MCF 10A (cell line): Measurements from ENCODE around the gene LRP1B. TPM values are rescaled to one million over a fixed set of nuclear protein-coding genes. Genes with fewer than 3 reads are reported as not detected.

Source experiments
- BruUV-seq: library from RNA; stranded (reverse); fragments of 400-500 nt; replicated peaks from 2 replicates; lab custom pipeline; 2021; lab: Mats Ljungman, UMichigan
- CTCF ChIA-PET: fragments of 300-600 bp; sonication (Branson Sonifier 250); formaldehyde crosslinking; extraction: SDS; loops from one replicate; lab custom pipeline; 2021; ENCODE audit warnings: antibody characterized with exemption, inconsistent platforms; lab: Yijun Ruan, JAX
- POLR2A ChIA-PET: fragments of 300-600, 350-650 bp; sonication (Branson Sonifier 250); formaldehyde crosslinking; extraction: SDS; loops from one replicate; lab custom pipeline; 2020; ENCODE audit warnings: antibody characterized with exemption, inconsistent platforms; lab: Yijun Ruan, JAX
- DNase-seq: peaks from one replicate; pipeline ENCODE4 v3.0.0-alpha.2; 2018; ENCODE audit not compliant: unreplicated experiment
- H3K27ac Mint-ChIP-seq: one replicate; pipeline ENCODE4 v1.8.0; 2022; ENCODE audit warnings: mild to moderate bottlenecking, low read depth, mixed read lengths; ENCODE audit not compliant: unreplicated experiment
- H3K27me3 Mint-ChIP-seq: one replicate; pipeline ENCODE4 v1.8.0; 2022; ENCODE audit warnings: mixed read lengths; ENCODE audit not compliant: insufficient read depth, unreplicated experiment
- H3K36me3 Mint-ChIP-seq: one replicate; pipeline ENCODE4 v1.8.0; 2022; ENCODE audit warnings: mild to moderate bottlenecking, moderate library complexity, mixed read lengths; ENCODE audit not compliant: insufficient read depth, unreplicated experiment
- H3K4me1 Mint-ChIP-seq: one replicate; pipeline ENCODE4 v1.8.0; 2022; ENCODE audit warnings: mixed read lengths; ENCODE audit not compliant: insufficient read depth, unreplicated experiment
- H3K4me3 Mint-ChIP-seq: one replicate; pipeline ENCODE4 v1.8.0; 2022; ENCODE audit warnings: mild to moderate bottlenecking, moderate library complexity, mixed read lengths; ENCODE audit not compliant: unreplicated experiment
- H3K9me3 Mint-ChIP-seq: one replicate; pipeline ENCODE4 v1.8.0; 2022; ENCODE audit warnings: mixed read lengths; ENCODE audit not compliant: unreplicated experiment
- intact Hi-C: fragments of 100-400 bp; cut with micrococcal nuclease; formaldehyde crosslinking; loops from 2 replicates; pipeline ENCODE4 v1.14.1; 2022
- total RNA-seq: library from RNA; stranded (reverse); gene quantifications from 2 replicates; pipeline ENCODE4 v1.2.3, GENCODE V29; 2022
- TF ChIP-seq, protein P1 (sequence below): fragments of 200-600 bp; IDR thresholded peaks from one replicate; pipeline ENCODE4 v1.8.0; 2022; ENCODE audit warnings: antibody characterized with exemption, mild to moderate bottlenecking; ENCODE audit not compliant: unreplicated experiment

Gene LRP1B
- total RNA-seq, 1 experiment from 2014 or later = not detected

DNA sequence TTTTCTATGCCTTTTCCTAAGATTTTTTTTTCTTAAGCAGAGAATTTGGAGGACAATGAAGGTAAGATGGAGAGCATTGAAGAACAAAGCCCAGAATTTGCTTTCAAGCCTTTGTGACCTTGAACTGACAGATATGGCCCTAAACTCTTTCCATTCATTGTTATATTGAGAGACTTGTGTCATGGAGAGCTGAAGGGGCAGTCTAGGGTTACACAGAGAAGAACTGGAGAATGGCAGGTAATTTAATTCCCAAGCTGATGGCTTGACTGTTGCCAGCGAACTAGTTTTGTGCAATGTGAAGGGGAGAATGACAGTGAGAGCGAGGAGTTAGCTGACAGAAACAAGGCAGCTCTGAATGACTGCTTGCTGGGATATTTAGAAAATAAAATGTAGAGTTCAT is 1344.2 kb downstream of the LRP1B start:
- no peak for DNase-seq
- no TSS peak for BruUV-seq
- Mint-ChIP-seq H3K27ac (no peak overlapping the region), H3K9me3 (no peaks in the 10 kb centered on the region), H3K27me3 (peaks cover 45% of the 10 kb centered on the region), H3K4me3 (no peak overlapping the region), H3K4me1 (no peaks in the 10 kb centered on the region), H3K36me3 (no peaks in the 10 kb centered on the region)
- intact Hi-C loops = no loop called here
- ChIA-PET CTCF (no interaction called here), POLR2A (no interaction called here)
- TF ChIP-seq, protein P1, sequence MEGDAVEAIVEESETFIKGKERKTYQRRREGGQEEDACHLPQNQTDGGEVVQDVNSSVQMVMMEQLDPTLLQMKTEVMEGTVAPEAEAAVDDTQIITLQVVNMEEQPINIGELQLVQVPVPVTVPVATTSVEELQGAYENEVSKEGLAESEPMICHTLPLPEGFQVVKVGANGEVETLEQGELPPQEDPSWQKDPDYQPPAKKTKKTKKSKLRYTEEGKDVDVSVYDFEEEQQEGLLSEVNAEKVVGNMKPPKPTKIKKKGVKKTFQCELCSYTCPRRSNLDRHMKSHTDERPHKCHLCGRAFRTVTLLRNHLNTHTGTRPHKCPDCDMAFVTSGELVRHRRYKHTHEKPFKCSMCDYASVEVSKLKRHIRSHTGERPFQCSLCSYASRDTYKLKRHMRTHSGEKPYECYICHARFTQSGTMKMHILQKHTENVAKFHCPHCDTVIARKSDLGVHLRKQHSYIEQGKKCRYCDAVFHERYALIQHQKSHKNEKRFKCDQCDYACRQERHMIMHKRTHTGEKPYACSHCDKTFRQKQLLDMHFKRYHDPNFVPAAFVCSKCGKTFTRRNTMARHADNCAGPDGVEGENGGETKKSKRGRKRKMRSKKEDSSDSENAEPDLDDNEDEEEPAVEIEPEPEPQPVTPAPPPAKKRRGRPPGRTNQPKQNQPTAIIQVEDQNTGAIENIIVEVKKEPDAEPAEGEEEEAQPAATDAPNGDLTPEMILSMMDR = no peak

DNA sequence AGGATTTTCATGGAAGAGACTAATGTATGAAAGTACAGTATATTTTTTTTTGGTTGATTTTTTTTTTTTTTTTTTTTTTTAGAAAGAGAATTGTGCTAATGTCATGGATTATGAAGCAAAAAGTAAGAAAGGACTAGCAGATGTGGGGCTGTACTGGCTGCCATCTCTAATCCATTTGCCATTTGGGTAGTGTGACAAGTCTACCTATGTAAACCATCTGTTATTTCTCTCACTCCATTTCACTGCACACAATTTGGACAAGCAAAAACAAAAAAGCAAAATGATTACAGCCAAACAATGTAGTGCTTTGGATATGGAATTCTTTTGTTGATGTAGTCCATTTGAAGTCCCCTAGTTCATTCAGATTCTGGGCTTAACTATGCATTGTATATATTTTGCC is 1355.4 kb downstream of the LRP1B start:
- H3K9me3 Mint-ChIP-seq = no peaks in the 10 kb centered on the region
- no peak overlapping the region for H3K4me3 Mint-ChIP-seq
- no peaks in the 10 kb centered on the region for H3K36me3 Mint-ChIP-seq
- peaks cover 66% of the 10 kb centered on the region for H3K27me3 Mint-ChIP-seq
- no TSS peak for BruUV-seq
- ChIA-PET POLR2A (no interaction called here), CTCF (interaction anchor here (0.7 to 0.8 kb wide), 2 partner anchors 23 to 603 kb away, joined by 3 read pairs; no protein-coding TSS in a partner anchor)
- H3K27ac Mint-ChIP-seq = no peak overlapping the region
- TF ChIP-seq, protein P1 = no peak
- no peak for DNase-seq
- intact Hi-C loops = no loop called here
- no peaks in the 10 kb centered on the region for H3K4me1 Mint-ChIP-seq

DNA sequence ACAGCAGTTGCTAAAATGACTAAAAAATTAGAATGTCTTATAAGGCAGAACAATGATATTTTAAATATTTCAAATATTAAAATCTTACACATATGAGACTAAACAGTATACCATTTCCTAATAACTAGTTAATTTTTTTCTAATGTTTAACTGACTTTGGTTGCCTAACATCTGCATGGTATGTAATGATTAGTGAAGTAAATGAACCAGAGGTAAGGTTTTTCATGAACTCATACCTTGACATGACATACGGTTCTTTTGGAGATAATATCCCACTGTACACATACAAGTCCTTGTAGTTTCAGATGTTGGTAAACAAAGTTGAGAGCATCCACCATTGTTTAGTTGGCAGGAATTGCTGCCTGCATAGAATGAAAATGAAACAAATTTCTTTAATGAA is 1360.2 kb downstream of the LRP1B start:
- Mint-ChIP-seq H3K36me3 (no peaks in the 10 kb centered on the region), H3K27me3 (peaks cover 59% of the 10 kb centered on the region), H3K9me3 (no peaks in the 10 kb centered on the region), H3K27ac (no peak overlapping the region), H3K4me1 (no peaks in the 10 kb centered on the region), H3K4me3 (no peak overlapping the region)
- TF ChIP-seq, protein P1 = no peak
- ChIA-PET CTCF (no interaction called here), POLR2A (no interaction called here)
- BruUV-seq = no TSS peak
- DNase-seq = no peak
- intact Hi-C loops = no loop called here

DNA sequence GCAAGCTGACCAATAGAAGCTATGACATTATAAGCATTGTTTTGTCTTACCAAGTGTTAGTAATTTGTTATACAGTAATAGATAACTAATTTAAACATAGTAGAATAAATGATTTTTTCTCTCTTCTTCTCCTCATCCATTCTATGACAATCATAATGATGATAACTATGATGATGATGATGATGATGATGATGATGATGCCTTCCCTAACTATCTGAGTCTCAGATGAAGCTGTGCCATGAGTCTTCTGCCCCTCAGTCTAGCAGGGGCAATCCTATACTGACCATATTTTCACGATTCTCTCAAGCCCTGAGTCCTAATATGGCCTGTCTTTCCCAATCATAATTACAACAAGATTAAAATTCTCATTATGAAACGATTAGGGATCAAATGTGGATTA is 1369.0 kb downstream of the LRP1B start:
- ChIA-PET POLR2A (no interaction called here), CTCF (no interaction called here)
- H3K9me3 Mint-ChIP-seq = no peaks in the 10 kb centered on the region
- TF ChIP-seq, protein P1 = no peak
- no peak for DNase-seq
- BruUV-seq = no TSS peak
- intact Hi-C loops = no loop called here
- H3K27me3 Mint-ChIP-seq = peaks cover 50% of the 10 kb centered on the region
- no peaks in the 10 kb centered on the region for H3K36me3 Mint-ChIP-seq
- no peak overlapping the region for H3K4me3 Mint-ChIP-seq
- H3K4me1 Mint-ChIP-seq = no peaks in the 10 kb centered on the region
- H3K27ac Mint-ChIP-seq = no peak overlapping the region
